HepG2 (cell line): Measurements from ENCODE around the gene PLEKHG2. TPM values are rescaled to one million over a fixed set of nuclear protein-coding genes. Genes with fewer than 3 reads are reported as not detected.
A peak's percentile ranks its signal among the peaks of the same experiment; 100 is the strongest.

Experiments used
- KDM6A ChIP-seq: IDR thresholded peaks from 2 replicates; pipeline ENCODE4 v1.6.1; 2016; ENCODE audit warnings: low read depth
- NFE2 ChIP-seq: sonication (generic); formaldehyde crosslinking; IDR thresholded peaks from 2 replicates; pipeline ENCODE4 v1.4.0; 2020; ENCODE audit warnings: missing genetic modification reagents
- ZBTB3 ChIP-seq: sonication (generic); formaldehyde crosslinking; IDR thresholded peaks from 2 replicates; pipeline ENCODE4 v1.4.0; 2020; ENCODE audit warnings: low read depth, mild to moderate bottlenecking, moderate library complexity, missing genetic modification reagents, borderline replicate concordance
- ZC3H13 ChIP-seq: sonication (generic); formaldehyde crosslinking; IDR thresholded peaks from 2 replicates; pipeline ENCODE4 v1.8.1; 2023; ENCODE audit warnings: mild to moderate bottlenecking, missing genetic modification reagents, moderate library complexity
- ZFX ChIP-seq: sonication (generic); formaldehyde crosslinking; IDR thresholded peaks from 2 replicates; pipeline ENCODE4 v1.4.0; 2020; ENCODE audit warnings: mild to moderate bottlenecking, low read depth, missing genetic modification reagents, moderate library complexity
- ZNF296 ChIP-seq: sonication (generic); formaldehyde crosslinking; conservative IDR thresholded peaks from 2 replicates; pipeline ENCODE4 v1.5.0; 2020; ENCODE audit warnings: mild to moderate bottlenecking, missing genetic modification reagents
- ZNF432 ChIP-seq: sonication (generic); formaldehyde crosslinking; IDR thresholded peaks from 2 replicates; pipeline ENCODE4 v1.5.0; 2020; ENCODE audit warnings: missing genetic modification reagents, mild to moderate bottlenecking, borderline replicate concordance
- polyA plus RNA-seq, 8 experiments: library from polyadenylated mRNA; depleted of rRNA in 3 of 8; stranded (reverse) in 7 of 8; unstranded in 1 of 8; fragments of >200 nt; fragmentation: Illumina TruSeq in 4 of 8; extraction: Trizol in 4 of 8; gene quantifications; 2 replicates each; pipeline versions ENCODE4 v1.2.1 to v1.2.3, GENCODE V29; 2011 to 2016; ENCODE audit warnings: low read depth in 4 of 8, missing spikeins in 1 of 8, mixed read lengths in 1 of 8; ENCODE audit not compliant: insufficient read depth in 1 of 8
- total RNA-seq, 5 experiments: library from RNA; depleted of rRNA; stranded (reverse); fragments of >200 nt; fragmentation: Illumina TruSeq; extraction: Trizol; gene quantifications; 2 replicates each; pipeline ENCODE4 v1.2.3, GENCODE V29; 2016; ENCODE audit warnings: low read depth in 1 of 5
- TF ChIP-seq, protein P1 (sequence below): sonication (generic); formaldehyde crosslinking; IDR thresholded peaks from 2 replicates; pipeline ENCODE4 v1.4.0; 2020; ENCODE audit warnings: mild to moderate bottlenecking, missing genetic modification reagents
- TF ChIP-seq, protein P2 (sequence below): sonication (generic); formaldehyde crosslinking; IDR thresholded peaks from 2 replicates; pipeline ENCODE4 v1.5.0; 2020; ENCODE audit warnings: mild to moderate bottlenecking, missing genetic modification reagents, borderline replicate concordance
- TF ChIP-seq, protein P3 (sequence below): sonication (generic); formaldehyde crosslinking; conservative IDR thresholded peaks from 2 replicates; pipeline ENCODE4 v1.4.0; 2020; ENCODE audit warnings: missing genetic modification reagents
- TF ChIP-seq, protein P4 (sequence below): sonication (generic); formaldehyde crosslinking; IDR thresholded peaks from 2 replicates; pipeline ENCODE4 v1.9.0; 2022; ENCODE audit warnings: missing genetic modification reagents, mild to moderate bottlenecking, borderline replicate concordance
- TF ChIP-seq, protein P5 (sequence below): sonication (generic); formaldehyde crosslinking; IDR thresholded peaks from 2 replicates; pipeline ENCODE4 v1.9.0; 2021; ENCODE audit warnings: missing genetic modification reagents, borderline replicate concordance

PLEKHG2 gene
- total and polyA plus RNA-seq, 2 of the 13 experiments (the other 11 are each of a cell fraction or from before 2014, with no cell fraction given) = 3.6 to 6.8 TPM

DNA sequence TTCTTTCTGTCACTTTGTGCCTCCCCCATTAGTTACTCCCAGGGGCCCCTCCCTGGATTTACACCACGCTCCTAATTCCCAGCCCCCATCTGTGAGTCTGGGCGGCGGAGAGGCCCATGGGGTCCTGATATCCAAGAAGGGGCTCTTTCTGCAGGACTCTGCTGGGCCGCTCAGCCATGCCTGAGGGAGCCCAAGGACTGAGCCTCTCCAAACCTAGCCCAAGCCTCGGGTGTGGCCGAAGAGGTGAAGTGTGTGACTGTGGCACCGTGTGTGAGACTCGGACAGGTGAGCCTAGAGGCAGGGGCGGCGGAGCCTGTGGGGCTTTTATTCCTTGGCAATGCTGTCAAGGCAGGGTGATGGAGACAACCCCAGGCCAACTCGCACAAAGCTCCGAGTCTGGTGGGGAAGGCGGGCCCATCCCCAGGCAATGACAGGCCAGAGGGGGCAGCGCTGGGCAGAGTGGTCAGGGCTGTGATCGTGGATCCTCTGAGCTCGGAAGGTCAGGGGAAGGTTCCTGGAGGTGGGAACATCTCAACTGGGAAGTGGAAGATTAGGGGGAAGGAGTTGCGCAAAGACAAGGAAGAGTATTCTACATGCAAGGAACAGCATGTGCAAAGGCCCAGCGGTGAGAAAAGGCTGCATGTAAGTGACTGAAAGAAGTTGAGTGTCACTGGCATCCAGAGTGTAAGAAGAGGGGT lies 1.6 kb downstream of the PLEKHG2 start (continued):
- TF ChIP-seq, protein P1, sequence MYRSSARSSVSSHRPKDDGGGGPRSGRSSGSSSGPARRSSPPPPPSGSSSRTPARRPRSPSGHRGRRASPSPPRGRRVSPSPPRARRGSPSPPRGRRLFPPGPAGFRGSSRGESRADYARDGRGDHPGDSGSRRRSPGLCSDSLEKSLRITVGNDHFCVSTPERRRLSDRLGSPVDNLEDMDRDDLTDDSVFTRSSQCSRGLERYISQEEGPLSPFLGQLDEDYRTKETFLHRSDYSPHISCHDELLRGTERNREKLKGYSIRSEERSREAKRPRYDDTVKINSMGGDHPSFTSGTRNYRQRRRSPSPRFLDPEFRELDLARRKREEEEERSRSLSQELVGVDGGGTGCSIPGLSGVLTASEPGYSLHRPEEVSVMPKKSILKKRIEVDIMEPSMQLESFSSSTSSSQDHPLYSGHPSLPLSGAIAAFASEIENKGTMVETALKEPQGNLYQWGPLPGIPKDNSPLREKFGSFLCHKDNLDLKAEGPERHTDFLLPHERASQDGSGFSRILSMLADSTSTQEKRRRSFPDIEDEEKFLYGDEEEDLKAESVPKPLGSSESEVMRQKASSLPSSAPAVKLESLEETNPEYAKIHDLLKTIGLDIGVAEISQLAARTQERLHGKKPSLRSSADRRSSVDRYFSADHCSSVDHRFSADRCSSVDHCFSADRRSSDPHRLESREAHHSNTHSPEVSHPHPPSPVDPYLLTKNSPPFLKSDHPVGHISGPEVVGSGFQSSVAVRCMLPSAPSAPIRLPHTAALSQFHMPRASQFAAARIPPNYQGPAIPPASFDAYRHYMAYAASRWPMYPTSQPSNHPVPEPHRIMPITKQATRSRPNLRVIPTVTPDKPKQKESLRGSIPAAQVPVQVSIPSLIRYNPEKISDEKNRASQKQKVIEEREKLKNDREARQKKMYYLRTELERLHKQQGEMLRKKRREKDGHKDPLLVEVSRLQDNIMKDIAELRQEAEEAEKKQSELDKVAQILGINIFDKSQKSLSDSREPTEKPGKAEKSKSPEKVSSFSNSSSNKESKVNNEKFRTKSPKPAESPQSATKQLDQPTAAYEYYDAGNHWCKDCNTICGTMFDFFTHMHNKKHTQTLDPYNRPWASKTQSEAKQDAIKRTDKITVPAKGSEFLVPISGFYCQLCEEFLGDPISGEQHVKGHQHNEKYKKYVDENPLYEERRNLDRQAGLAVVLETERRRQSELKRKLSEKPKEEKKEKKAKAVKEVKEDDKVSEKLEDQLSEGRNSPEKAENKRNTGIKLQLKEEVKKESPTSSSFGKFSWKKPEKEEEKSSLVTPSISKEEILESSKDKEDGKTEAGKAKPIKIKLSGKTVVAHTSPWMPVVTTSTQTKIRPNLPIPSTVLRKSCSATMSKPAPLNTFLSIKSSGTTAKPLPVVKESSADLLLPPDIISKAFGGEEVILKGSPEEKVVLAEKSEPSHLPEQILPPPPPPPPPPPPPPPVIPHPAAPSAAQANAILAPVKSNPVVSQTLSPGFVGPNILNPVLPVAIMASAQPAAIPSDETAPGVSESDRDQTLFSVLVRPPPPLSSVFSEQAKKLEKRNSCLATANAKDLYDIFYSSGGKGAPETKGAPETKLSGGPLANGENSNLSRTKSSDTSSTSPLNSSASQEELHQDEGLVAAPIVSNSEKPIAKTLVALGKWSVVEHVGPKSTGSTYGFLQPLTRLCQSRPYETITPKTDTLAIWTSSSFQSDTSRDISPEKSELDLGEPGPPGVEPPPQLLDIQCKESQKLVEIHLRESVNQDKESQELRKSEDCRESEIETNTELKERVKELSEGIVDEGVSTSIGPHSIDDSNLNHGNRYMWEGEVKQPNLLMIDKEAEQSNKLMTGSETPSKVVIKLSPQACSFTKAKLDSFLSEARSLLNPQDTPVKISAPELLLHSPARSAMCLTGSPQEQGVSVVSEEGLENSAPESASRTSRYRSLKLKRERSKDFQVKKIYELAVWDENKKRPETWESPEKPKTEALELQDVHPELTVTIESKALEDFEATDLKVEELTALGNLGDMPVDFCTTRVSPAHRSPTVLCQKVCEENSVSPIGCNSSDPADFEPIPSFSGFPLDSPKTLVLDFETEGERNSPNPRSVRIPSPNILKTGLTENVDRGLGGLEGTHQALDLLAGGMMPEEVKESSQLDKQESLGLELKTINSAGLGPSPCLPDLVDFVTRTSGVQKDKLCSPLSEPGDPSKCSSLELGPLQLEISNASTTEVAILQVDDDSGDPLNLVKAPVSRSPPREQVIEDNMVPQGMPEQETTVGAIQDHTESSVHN (CRISPR knock-in tag) = no peak
- TF ChIP-seq, protein P2, sequence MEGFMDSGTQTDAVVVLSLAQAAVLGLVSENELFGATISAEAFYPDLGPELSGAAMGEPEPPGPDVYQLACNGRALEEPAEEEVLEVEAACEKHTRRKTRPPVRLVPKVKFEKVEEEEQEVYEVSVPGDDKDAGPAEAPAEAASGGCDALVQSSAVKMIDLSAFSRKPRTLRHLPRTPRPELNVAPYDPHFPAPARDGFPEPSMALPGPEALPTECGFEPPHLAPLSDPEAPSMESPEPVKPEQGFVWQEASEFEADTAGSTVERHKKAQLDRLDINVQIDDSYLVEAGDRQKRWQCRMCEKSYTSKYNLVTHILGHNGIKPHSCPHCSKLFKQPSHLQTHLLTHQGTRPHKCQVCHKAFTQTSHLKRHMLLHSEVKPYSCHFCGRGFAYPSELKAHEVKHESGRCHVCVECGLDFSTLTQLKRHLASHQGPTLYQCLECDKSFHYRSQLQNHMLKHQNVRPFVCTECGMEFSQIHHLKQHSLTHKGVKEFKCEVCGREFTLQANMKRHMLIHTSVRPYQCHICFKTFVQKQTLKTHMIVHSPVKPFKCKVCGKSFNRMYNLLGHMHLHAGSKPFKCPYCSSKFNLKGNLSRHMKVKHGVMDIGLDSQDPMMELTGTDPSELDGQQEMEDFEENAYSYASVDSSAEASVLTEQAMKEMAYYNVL = no peak
- TF ChIP-seq, protein P3, sequence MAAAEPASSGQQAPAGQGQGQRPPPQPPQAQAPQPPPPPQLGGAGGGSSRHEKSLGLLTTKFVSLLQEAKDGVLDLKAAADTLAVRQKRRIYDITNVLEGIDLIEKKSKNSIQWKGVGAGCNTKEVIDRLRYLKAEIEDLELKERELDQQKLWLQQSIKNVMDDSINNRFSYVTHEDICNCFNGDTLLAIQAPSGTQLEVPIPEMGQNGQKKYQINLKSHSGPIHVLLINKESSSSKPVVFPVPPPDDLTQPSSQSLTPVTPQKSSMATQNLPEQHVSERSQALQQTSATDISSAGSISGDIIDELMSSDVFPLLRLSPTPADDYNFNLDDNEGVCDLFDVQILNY (CRISPR knock-in tag) = no peak
- TF ChIP-seq ZNF432 (CRISPR knock-in tag) = no peak
- 0 out of 2 replicates have a peak, but pooled peaks have one; percentile 22 for TF ChIP-seq ZBTB3
- TF ChIP-seq ZFX (CRISPR knock-in tag) = peak; percentile 50; the same call in 1 of the 2 replicates
- TF ChIP-seq KDM6A = no peak
- no peak for TF ChIP-seq ZC3H13 (CRISPR knock-in tag)
- no peak for TF ChIP-seq NFE2 (CRISPR knock-in tag)
- TF ChIP-seq, protein P4, sequence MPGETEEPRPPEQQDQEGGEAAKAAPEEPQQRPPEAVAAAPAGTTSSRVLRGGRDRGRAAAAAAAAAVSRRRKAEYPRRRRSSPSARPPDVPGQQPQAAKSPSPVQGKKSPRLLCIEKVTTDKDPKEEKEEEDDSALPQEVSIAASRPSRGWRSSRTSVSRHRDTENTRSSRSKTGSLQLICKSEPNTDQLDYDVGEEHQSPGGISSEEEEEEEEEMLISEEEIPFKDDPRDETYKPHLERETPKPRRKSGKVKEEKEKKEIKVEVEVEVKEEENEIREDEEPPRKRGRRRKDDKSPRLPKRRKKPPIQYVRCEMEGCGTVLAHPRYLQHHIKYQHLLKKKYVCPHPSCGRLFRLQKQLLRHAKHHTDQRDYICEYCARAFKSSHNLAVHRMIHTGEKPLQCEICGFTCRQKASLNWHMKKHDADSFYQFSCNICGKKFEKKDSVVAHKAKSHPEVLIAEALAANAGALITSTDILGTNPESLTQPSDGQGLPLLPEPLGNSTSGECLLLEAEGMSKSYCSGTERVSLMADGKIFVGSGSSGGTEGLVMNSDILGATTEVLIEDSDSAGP = peak; percentile 62; the same call in 1 of the 2 replicates
- no peak for TF ChIP-seq ZNF296 (CRISPR knock-in tag)
- TF ChIP-seq, protein P5, sequence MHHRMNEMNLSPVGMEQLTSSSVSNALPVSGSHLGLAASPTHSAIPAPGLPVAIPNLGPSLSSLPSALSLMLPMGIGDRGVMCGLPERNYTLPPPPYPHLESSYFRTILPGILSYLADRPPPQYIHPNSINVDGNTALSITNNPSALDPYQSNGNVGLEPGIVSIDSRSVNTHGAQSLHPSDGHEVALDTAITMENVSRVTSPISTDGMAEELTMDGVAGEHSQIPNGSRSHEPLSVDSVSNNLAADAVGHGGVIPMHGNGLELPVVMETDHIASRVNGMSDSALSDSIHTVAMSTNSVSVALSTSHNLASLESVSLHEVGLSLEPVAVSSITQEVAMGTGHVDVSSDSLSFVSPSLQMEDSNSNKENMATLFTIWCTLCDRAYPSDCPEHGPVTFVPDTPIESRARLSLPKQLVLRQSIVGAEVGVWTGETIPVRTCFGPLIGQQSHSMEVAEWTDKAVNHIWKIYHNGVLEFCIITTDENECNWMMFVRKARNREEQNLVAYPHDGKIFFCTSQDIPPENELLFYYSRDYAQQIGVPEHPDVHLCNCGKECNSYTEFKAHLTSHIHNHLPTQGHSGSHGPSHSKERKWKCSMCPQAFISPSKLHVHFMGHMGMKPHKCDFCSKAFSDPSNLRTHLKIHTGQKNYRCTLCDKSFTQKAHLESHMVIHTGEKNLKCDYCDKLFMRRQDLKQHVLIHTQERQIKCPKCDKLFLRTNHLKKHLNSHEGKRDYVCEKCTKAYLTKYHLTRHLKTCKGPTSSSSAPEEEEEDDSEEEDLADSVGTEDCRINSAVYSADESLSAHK (CRISPR knock-in tag) = no peak
